Vagina (tissue), 2 donors: ENCODE data around the gene DMD. TPM values are rescaled to one million over a fixed set of nuclear protein-coding genes. Genes with fewer than 3 reads are reported as not detected.

Experiments
- DNase-seq, 2 donors: peaks; one replicate each; pipeline ENCODE4 v3.0.0-alpha.2; 2017; ENCODE audit errors: extremely low spot score in 2 of 2
- H3K27ac ChIP-seq: fragments of 200-600 bp; sonication (generic); one replicate; pipeline ENCODE4 v1.5.1; 2019
- H3K27me3 ChIP-seq: fragments of 200-600 bp; sonication (generic); one replicate; pipeline ENCODE4 v1.5.1; 2019
- H3K36me3 ChIP-seq, 2 donors: fragments of 200-600 bp; sonication (generic); one replicate each; pipeline ENCODE4 v1.5.1; 2017 to 2019
- H3K4me1 ChIP-seq: fragments of 200-600 bp; sonication (generic); one replicate; pipeline ENCODE4 v1.5.1; 2019
- H3K4me3 ChIP-seq, 2 donors: fragments of 200-600 bp; sonication (generic); 1 replicate in 1 of 2; 2 replicates in 1 of 2; pipeline ENCODE4 v1.5.1; 2016 to 2019
- H3K9me3 ChIP-seq: fragments of 200-600 bp; sonication (generic); one replicate; pipeline ENCODE4 v1.5.1; 2019
- CTCF ChIP-seq, 3 experiments: fragments of 450-650 bp in 2 of 3; fragments of 200-600 bp in 1 of 3; sonication (generic) in 1 of 3; IDR thresholded peaks; one replicate each; pipeline ENCODE4 v1.5.1; 2017 to 2019; ENCODE audit warnings: antibody characterized with exemption in 3 of 3, mild to moderate bottlenecking in 2 of 3, moderate library complexity in 2 of 3
- POLR2A ChIP-seq, 2 donors: fragments of 450-650 bp; IDR thresholded peaks; one replicate each; pipeline ENCODE4 v1.6.1; 2017; ENCODE audit warnings: antibody characterized with exemption in 2 of 2, mild to moderate bottlenecking in 2 of 2, moderate library complexity in 2 of 2
- POLR2AphosphoS5 ChIP-seq, 2 donors: sonication (generic); formaldehyde crosslinking; IDR thresholded peaks; one replicate each; pipeline ENCODE4 v1.9.0; 2017; ENCODE audit warnings: antibody characterized with exemption in 2 of 2, mild to moderate bottlenecking in 2 of 2, low read depth in 1 of 2; ENCODE audit not compliant: insufficient read depth in 1 of 2
- intact Hi-C: fragments of 100-400 bp; cut with DNase I; formaldehyde crosslinking; loops from one replicate; pipeline ENCODE4 v1.15.1; 2023
- total RNA-seq: library from RNA; depleted of rRNA; stranded (reverse); fragments of >200 nt; gene quantifications from one replicate; pipeline ENCODE4 v1.2.3, GENCODE V29; 2016

DMD gene
- total RNA-seq, 1 donor from 2014 or later: 25.8 TPM

- H3K27me3 ChIP-seq: no peaks in the 10 kb centered on the region
- no peak overlapping the region for H3K27ac ChIP-seq
- no peak overlapping the region for H3K4me3 ChIP-seq
- intact Hi-C loops: no loop called here
- no peak for TF ChIP-seq CTCF (IDR thresholded peaks at IDR 0.05)
- no peak for TF ChIP-seq POLR2AphosphoS5 (IDR thresholded peaks at IDR 0.05; ENCODE audit: insufficient read depth in 1 of 2, low read depth in 1 of 2)
- no peak for TF ChIP-seq POLR2A (IDR thresholded peaks at IDR 0.05)
- no peaks in the 10 kb centered on the region for H3K9me3 ChIP-seq
- H3K4me1 ChIP-seq: no peaks in the 10 kb centered on the region
- DNase-seq: no peak
- H3K36me3 ChIP-seq: no peaks in the 10 kb centered on the region
Measured at GRCh38 chrX:31260351-31260750, 1951.0 kb downstream of the DMD start.

- TF ChIP-seq POLR2AphosphoS5 (IDR thresholded peaks at IDR 0.05; ENCODE audit: insufficient read depth in 1 of 2, low read depth in 1 of 2) (no peak), POLR2A (IDR thresholded peaks at IDR 0.05) (no peak), CTCF (IDR thresholded peaks at IDR 0.05) (no peak)
- no peaks in the 10 kb centered on the region for H3K36me3 ChIP-seq
Measured at GRCh38 chrX:31258166-31258565, 1953.2 kb downstream of the DMD start.

GRCh38 chrX:31255310-31256033, 1955.9 kb downstream of the DMD start:
- Histone ChIP-seq H3K27me3 (no peaks in the 10 kb centered on the region), H3K9me3 (no peaks in the 10 kb centered on the region), H3K4me3 (no peak overlapping the region), H3K36me3 (no peaks in the 10 kb centered on the region), H3K4me1 (no peaks in the 10 kb centered on the region), H3K27ac (no peak overlapping the region)
- intact Hi-C loops: no loop called here
- no peak for DNase-seq
- no peak for TF ChIP-seq CTCF (IDR thresholded peaks at IDR 0.05)
- no peak for TF ChIP-seq POLR2A (IDR thresholded peaks at IDR 0.05)
- TF ChIP-seq POLR2AphosphoS5 (IDR thresholded peaks at IDR 0.05; ENCODE audit: insufficient read depth in 1 of 2, low read depth in 1 of 2): no peak

More at GRCh38 chrX:31258166-31258565, 1953.2 kb downstream of the DMD start:
- Histone ChIP-seq H3K4me1 (no peaks in the 10 kb centered on the region), H3K9me3 (no peaks in the 10 kb centered on the region), H3K27me3 (no peaks in the 10 kb centered on the region), H3K4me3 (no peak overlapping the region), H3K27ac (no peak overlapping the region)
- no peak for DNase-seq
- intact Hi-C loops: no loop called here

DNA sequence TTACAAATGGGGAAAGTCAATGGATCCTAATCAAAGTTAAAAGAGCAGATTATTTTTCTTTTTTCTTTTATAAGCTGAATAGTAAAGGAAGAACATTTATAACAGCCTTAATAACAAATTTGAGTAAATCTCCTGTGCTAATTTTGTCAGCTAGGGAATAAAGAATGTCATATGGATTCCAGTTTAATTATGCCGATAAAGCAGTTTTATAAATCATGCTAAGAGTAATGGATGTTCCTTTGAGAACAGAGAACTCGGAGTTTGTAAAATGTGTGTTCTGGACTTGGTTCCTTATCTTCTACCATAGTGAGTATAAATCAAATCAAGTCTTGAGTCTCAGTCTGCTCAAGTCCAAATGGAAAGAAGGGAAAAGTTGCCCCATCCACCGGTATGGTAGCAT, 1959.2 kb downstream of the DMD start:
- Histone ChIP-seq H3K9me3 (no peaks in the 10 kb centered on the region), H3K27ac (no peak overlapping the region), H3K4me1 (no peaks in the 10 kb centered on the region), H3K27me3 (no peaks in the 10 kb centered on the region), H3K36me3 (no peaks in the 10 kb centered on the region), H3K4me3 (no peak overlapping the region)
- TF ChIP-seq POLR2AphosphoS5 (IDR thresholded peaks at IDR 0.05; ENCODE audit: insufficient read depth in 1 of 2, low read depth in 1 of 2) (no peak), POLR2A (IDR thresholded peaks at IDR 0.05) (no peak), CTCF (IDR thresholded peaks at IDR 0.05) (no peak)
- no peak for DNase-seq
- intact Hi-C loops: no loop called here

DNA sequence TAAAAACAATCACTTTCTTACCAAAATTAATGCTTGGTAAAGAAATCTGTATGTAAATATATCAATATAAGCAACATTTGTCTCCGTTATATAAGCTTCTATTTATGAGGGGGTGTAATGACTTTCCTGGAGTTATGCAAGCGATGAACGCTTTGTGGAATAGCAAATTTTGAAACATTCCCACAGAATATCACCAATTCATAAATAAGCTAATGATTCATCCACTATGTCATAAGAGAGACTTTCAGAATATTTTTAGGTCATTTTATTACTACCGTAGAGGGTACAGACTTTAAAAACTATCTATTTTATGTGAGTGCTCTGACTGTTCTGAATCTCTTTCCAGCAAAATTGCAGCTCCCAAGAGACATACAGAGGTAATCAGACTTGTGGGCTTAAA, 1960.0 kb downstream of the DMD start:
- intact Hi-C loops: no loop called here
- H3K36me3 ChIP-seq: no peaks in the 10 kb centered on the region
- H3K27me3 ChIP-seq: no peaks in the 10 kb centered on the region
- no peak for DNase-seq
- no peaks in the 10 kb centered on the region for H3K9me3 ChIP-seq
- no peak overlapping the region for H3K27ac ChIP-seq
- H3K4me1 ChIP-seq: no peaks in the 10 kb centered on the region
- no peak overlapping the region for H3K4me3 ChIP-seq
- no peak for TF ChIP-seq POLR2AphosphoS5 (IDR thresholded peaks at IDR 0.05; ENCODE audit: insufficient read depth in 1 of 2, low read depth in 1 of 2)
- no peak for TF ChIP-seq POLR2A (IDR thresholded peaks at IDR 0.05)
- no peak for TF ChIP-seq CTCF (IDR thresholded peaks at IDR 0.05)
